Measurements from ENCODE around the gene PCDHB12.
"Not testable (repeated sequence)": the region's sequence is repeated elsewhere in the genome, so short reads cannot be mapped to it uniquely, and the experiment has no call there.

Gene PCDHB12

GRCh38 chr5:141210281-141210680 lies 1.8 kb downstream of the PCDHB12 start:
- not testable (repeated sequence) for DNase-seq (ENCODE audit: low read depth in 2 of 2)

GRCh38 chr5:141210849-141211248 lies 2.3 kb downstream of the PCDHB12 start:
- DNase-seq (ENCODE audit: low read depth in 2 of 2): not testable (repeated sequence)

GRCh38 chr5:141213656-141214339 lies 5.3 kb downstream of the PCDHB12 start, which contains the start of gene PCDHB13:
Gene PCDHB13 (plus strand): TSS chr5:141213919. CDS start chr5:141214124, 205 bp downstream.
- DNase-seq (ENCODE audit: low read depth in 2 of 2): not testable (repeated sequence)

- DNase-seq (ENCODE audit: low read depth in 2 of 2): not testable (repeated sequence)
Observed at GRCh38 chr5:141214583-141214982, 6.1 kb downstream of the PCDHB12 start.

DNA sequence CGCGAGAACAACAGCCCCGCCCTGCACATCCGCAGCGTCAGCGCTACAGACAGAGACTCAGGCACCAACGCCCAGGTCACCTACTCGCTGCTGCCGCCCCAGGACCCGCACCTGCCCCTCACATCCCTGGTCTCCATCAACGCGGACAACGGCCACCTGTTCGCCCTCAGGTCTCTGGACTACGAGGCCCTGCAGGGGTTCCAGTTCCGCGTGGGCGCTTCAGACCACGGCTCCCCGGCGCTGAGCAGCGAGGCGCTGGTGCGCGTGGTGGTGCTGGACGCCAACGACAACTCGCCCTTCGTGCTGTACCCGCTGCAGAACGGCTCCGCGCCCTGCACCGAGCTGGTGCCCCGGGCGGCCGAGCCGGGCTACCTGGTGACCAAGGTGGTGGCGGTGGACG lies 7.0 kb downstream of the PCDHB12 start:
- DNase-seq (ENCODE audit: low read depth in 2 of 2): not testable (repeated sequence)

- DNase-seq (ENCODE audit: low read depth in 2 of 2): not testable (repeated sequence)
Observed at GRCh38 chr5:141216035-141216434, 7.5 kb downstream of the PCDHB12 start.

DNA sequence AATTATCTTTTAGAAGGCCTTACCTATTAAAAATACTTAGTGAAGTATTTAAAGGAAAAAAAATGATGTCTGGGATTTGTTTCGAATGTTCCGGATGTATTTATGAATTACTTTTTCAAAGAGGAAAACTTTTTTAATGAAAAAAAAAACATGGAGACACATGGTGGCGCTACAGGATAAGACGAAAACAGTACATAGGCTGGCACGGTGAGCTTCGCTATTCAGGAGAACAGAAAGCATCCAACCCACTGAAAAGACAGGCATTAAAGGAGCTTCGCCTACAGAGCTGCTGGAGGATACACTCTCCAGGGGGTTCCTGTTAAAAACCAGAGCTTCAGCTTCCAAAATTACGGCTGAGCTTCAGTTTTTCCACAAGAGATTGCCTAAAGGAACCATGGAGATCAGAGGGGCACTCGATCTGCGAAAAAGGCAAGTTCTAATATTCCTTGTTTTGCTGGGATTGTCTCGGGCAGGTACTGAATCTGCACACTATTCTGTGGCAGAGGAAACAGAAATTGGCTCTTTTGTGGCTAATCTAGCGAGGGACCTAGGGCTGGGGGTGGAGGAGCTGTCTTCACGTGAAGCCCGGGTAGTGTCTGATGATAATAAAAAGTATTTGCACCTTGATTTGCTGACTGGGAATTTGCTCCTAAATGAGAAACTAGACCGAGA lies 14.7 kb downstream of the PCDHB12 start, which contains the start of gene PCDHB14:
TSS of gene PCDHB14 (plus strand) at position 232 of the 672 bp plus-strand sequence. CDS start at position 395, 163 bp downstream.
- DNase-seq (ENCODE audit: low read depth in 2 of 2): no peak

- not testable (repeated sequence) for DNase-seq (ENCODE audit: low read depth in 2 of 2)
Observed at GRCh38 chr5:141224844-141225243, 16.3 kb downstream of the PCDHB12 start.

DNA sequence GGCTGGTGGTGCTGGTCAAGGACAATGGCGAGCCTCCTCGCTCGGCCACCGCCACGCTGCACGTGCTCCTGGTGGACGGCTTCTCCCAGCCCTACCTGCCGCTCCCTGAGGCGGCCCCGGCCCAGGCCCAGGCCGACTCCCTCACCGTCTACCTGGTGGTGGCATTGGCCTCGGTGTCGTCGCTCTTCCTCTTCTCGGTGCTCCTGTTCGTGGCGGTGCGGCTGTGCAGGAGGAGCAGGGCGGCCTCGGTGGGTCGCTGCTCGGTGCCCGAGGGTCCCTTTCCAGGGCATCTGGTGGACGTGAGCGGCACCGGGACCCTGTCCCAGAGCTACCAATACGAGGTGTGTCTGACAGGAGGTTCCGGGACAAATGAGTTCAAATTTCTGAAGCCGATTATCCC lies 16.9 kb downstream of the PCDHB12 start:
- not testable (repeated sequence) for DNase-seq (ENCODE audit: low read depth in 2 of 2)

GRCh38 chr5:141234109-141234667 lies 25.7 kb downstream of the PCDHB12 start:
- DNase-seq (ENCODE audit: low read depth in 2 of 2): no peak

DNA sequence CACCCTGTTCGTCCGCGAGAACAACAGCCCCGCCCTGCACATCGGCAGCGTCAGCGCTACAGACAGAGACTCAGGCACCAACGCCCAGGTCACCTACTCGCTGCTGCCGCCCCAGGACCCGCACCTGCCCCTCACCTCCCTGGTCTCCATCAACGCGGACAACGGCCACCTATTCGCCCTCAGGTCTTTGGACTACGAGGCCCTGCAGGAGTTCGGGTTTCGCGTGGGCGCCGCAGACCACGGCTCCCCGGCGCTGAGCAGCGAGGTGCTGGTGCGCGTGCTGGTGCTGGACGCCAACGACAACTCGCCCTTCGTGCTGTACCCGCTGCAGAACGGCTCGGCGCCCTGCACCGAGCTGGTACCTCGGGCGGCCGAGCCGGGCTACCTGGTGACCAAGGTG lies 27.4 kb downstream of the PCDHB12 start:
- DNase-seq (ENCODE audit: low read depth in 2 of 2): not testable (repeated sequence)

- DNase-seq (ENCODE audit: low read depth in 2 of 2): no peak
Observed at GRCh38 chr5:141236516-141237313, 28.2 kb downstream of the PCDHB12 start.

GRCh38 chr5:141241496-141241895 lies 33.0 kb downstream of the PCDHB12 start:
- no peak for DNase-seq (ENCODE audit: low read depth in 2 of 2)

GRCh38 chr5:141245250-141245717 lies 36.8 kb downstream of the PCDHB12 start, which contains the start of gene PCDHB15:
Gene PCDHB15 (plus strand): TSS chr5:141245395. CDS start chr5:141245579, 184 bp downstream.
- DNase-seq (ENCODE audit: low read depth in 2 of 2): no peak

DNA sequence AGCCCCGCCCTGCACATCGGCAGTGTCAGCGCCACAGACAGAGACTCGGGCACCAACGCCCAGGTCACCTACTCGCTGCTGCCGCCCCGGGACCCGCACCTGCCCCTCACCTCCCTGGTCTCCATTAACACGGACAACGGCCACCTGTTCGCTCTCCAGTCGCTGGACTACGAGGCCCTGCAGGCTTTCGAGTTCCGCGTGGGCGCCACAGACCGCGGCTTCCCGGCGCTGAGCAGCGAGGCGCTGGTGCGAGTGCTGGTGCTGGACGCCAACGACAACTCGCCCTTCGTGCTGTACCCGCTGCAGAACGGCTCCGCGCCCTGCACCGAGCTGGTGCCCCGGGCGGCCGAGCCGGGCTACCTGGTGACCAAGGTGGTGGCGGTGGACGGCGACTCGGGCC lies 38.5 kb downstream of the PCDHB12 start:
- not testable (repeated sequence) for DNase-seq (ENCODE audit: low read depth in 2 of 2)

DNA sequence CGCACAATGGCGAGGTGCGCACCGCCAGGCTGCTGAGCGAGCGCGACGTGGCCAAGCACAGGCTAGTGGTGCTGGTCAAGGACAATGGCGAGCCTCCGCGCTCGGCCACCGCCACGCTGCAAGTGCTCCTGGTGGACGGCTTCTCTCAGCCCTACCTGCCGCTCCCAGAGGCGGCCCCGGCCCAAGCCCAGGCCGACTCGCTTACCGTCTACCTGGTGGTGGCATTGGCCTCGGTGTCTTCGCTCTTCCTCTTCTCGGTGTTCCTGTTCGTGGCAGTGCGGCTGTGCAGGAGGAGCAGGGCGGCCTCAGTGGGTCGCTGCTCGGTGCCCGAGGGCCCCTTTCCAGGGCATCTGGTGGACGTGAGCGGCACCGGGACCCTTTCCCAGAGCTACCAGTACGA lies 38.9 kb downstream of the PCDHB12 start:
- not testable (repeated sequence) for DNase-seq (ENCODE audit: low read depth in 2 of 2)

GRCh38 chr5:141250576-141250975 lies 42.1 kb downstream of the PCDHB12 start:
- no peak for DNase-seq (ENCODE audit: low read depth in 2 of 2)

DNA sequence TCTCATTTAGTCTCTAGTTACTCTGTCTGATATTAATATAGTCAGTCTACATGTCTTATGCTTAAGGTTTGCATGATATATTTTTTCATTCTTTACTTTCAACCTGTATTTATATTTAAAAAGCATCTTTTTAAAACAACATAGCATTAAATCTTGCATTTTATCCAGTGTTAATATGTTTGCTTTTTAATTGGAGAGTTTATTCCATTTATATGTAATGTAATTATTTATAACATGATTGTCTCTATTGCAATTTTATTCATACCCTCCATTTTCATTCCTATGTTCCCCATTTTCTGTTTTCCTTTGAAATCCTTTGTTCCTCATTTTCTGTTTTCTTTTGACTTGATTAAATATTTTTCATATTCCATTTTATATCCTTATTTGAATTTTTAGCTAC lies 49.9 kb downstream of the PCDHB12 start:
- DNase-seq (ENCODE audit: low read depth in 2 of 2): no peak

DNA sequence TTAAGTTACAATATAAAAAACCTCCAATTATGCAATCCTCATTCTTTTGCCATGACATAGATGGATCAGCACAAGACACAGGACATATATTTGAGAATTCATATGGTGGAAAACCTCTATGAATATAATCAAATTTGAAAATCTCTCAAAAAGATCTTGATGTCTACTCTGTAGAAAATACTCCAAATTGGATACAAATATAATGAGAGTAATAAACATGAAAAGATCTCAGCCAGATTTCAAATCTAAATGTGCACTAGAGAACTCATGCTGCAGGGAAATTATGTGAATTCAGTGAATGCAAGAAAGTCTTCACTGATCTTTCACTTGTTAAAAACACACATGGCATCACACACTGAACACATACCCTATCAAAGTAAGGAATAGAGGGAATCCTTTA lies 50.4 kb downstream of the PCDHB12 start:
- DNase-seq (ENCODE audit: low read depth in 2 of 2): no peak

DNA sequence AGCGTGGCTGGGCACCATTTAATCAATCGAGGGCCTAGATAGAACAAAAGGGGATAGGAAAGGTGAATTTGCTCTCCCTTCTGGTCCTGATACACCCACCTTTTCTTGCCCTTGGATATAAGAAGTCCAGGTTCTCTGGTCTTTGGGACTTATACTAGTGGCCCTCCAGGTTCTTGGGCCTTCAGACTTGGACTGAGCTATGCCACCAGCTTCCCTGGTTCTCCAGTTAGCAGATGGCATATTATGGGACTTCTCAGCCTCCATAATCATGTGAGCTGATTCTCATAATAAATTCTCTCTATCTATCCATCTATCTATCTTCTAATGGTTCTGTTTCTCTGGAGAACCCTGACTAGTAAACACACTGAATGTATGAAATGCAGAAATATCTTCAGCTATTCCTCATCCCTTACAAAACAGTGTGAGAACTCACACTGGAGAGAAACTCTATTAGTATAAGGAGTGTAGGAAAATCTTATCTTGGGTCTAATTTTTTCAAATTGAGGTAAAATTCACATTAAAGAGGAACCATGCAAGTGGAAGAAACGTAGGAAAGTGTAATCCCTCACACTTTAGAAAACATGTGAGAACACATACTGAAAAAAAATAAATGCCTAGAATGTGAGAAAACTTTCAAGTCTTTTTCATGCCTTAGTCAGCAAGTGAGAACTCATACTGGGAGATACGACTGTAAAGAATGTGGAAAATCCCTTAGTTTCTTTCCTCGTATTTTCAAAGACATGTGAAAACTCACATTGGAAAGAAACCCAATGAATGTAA lies 52.1 kb downstream of the PCDHB12 start:
- no peak for DNase-seq (ENCODE audit: low read depth in 2 of 2)

DNA sequence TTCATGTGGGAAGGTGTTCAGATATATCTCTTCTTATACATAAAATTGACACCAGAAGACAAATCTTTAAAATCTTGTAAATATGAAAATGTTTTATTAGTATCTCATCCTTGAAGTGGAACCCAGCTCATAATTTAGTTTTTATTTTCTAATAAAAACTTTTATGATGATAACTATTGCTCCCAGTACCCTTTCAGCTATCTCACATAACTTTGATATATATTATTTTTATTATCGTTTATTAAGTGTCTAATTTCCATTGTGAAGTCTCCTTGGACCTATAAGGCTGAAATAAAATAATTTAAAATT lies 52.7 kb downstream of the PCDHB12 start:
- no peak for DNase-seq (ENCODE audit: low read depth in 2 of 2)
